Central memory CD8-positive, alpha-beta T cell (primary cell): ENCODE measurements around the gene UBFD1.
"Not testable (repeated sequence)": the region's sequence is repeated elsewhere in the genome, so short reads cannot be mapped to it uniquely, and the experiment has no call there.

Experiments used
- ATAC-seq: fragments of 150-1000 bp; cut with Tn5 transposase; replicated peaks from 2 replicates; pipeline ENCODE4 v1.10.0; 2022; ENCODE audit warnings: mild to moderate bottlenecking, moderate FRiP score, moderate number of reproducible peaks; ENCODE audit not compliant: poor library complexity, severe bottlenecking; ENCODE audit errors: extremely low read depth
- DNase-seq, 2 donors: peaks; one replicate each; pipeline ENCODE4 v3.0.0; 2021; ENCODE audit warnings: low spot score in 2 of 2
- H3K27ac Mint-ChIP-seq: one replicate; pipeline ENCODE4 v1.8.0; 2022; ENCODE audit warnings: low read depth, mild to moderate bottlenecking, moderate library complexity, mixed read lengths
- H3K27me3 Mint-ChIP-seq: one replicate; pipeline ENCODE4 v1.8.0; 2022; ENCODE audit warnings: mixed read lengths
- H3K36me3 Mint-ChIP-seq: one replicate; pipeline ENCODE4 v1.8.0; 2022; ENCODE audit warnings: mild to moderate bottlenecking, moderate library complexity, mixed read lengths; ENCODE audit not compliant: insufficient read depth
- H3K4me1 Mint-ChIP-seq: one replicate; pipeline ENCODE4 v1.8.0; 2022; ENCODE audit warnings: mixed read lengths
- H3K4me3 Mint-ChIP-seq: one replicate; pipeline ENCODE4 v1.8.0; 2022; ENCODE audit warnings: mild to moderate bottlenecking, moderate library complexity, mixed read lengths
- H3K9me3 Mint-ChIP-seq: one replicate; pipeline ENCODE4 v1.8.0; 2022; ENCODE audit warnings: mixed read lengths

Gene UBFD1

DNA sequence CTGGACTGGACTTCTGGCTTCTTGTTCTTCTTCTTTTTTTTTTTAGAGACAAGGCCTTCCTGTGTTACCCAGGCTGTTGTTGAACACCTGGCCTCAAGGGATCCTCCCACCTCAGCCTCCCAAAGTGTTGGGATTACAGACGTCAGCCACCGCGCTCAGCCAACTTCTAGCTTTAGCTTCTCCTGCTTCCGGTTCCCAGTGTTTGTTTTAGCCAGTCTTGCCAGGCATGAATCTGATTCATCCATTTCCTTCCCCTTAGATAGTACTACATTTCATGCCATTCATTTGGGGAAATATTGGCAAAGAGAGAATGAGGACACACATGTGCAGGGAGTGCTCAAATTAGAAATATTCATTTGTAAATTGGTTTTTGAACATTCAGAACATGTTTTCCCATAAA, 50.7 kb downstream of the UBFD1 start:
- Mint-ChIP-seq H3K4me3 (no peak overlapping the region), H3K36me3 (peaks cover 10% of the 10 kb centered on the region), H3K27ac (no peak overlapping the region), H3K4me1 (no peaks in the 10 kb centered on the region), H3K27me3 (no peaks in the 10 kb centered on the region), H3K9me3 (no peaks in the 10 kb centered on the region)
- no peak for DNase-seq
- no peak for ATAC-seq

DNA sequence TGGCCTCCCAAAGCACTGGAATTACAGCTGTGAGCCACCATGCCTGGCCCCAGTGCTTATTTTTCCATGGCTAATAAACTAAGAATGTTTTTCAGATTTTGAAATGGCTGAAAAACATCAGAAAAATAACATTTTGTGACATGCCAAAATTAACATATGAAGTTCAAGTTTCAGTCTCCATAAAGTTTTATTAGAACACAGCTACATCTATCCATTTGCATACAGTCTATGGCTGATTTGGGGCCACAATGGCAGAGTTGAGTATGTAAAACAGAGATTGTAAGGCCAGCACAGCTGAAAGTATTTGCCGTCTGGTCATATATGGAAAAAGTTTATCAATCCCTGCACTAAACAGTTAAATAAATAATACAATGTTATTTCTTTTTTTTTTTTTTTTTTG, 52.4 kb downstream of the UBFD1 start:
- Mint-ChIP-seq H3K36me3 (peaks cover 6% of the 10 kb centered on the region), H3K27ac (no peak overlapping the region), H3K4me1 (no peaks in the 10 kb centered on the region), H3K9me3 (no peaks in the 10 kb centered on the region), H3K4me3 (no peak overlapping the region), H3K27me3 (no peaks in the 10 kb centered on the region)
- no peak for ATAC-seq
- DNase-seq = no peak

DNA sequence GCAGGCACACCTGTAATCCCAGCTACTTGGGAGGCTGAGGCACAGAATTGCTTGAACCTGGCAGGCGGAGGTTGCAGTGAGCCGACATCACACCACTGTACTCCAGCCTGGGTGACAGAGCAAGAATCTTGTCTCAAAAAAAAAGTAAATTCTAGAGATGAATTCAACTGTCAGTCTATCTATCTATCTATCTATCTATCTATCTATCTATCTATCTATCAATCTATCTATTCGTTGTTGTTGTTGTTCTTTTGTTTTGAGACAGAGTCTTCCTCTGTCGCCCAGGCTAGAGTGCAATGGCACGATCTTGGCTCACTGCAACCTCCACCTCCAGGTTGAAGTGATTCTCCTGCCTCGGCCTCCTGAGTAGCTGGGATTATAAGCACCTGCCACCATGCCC, 53.4 kb downstream of the UBFD1 start:
- not testable (repeated sequence) for H3K27ac Mint-ChIP-seq, H3K9me3 Mint-ChIP-seq, H3K4me1 Mint-ChIP-seq, ATAC-seq, H3K36me3 Mint-ChIP-seq, H3K4me3 Mint-ChIP-seq, H3K27me3 Mint-ChIP-seq, DNase-seq

DNA sequence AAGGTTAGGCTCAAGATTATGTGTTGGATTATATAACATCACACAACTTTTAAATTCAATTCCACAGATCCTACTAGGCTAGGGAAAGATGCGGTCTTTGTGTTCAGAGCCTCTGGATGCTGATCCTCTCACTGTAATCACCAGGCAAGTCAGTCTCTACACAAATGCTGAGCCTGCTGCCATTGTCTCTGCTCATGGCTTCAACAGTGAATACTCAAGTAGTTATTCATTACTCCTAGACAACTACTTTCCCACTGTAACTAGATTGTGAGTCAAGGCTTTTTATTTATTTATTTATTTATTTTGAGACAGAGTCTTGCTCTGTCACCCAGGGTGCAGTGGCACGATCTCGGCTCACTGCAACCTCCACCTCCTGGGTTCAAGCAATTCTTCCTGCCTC, 54.4 kb downstream of the UBFD1 start:
- Mint-ChIP-seq H3K4me1 (no peaks in the 10 kb centered on the region), H3K36me3 (peaks cover 13% of the 10 kb centered on the region), H3K27me3 (no peaks in the 10 kb centered on the region), H3K27ac (no peak overlapping the region), H3K4me3 (no peak overlapping the region), H3K9me3 (no peaks in the 10 kb centered on the region)
- ATAC-seq = no peak
- no peak for DNase-seq

DNA sequence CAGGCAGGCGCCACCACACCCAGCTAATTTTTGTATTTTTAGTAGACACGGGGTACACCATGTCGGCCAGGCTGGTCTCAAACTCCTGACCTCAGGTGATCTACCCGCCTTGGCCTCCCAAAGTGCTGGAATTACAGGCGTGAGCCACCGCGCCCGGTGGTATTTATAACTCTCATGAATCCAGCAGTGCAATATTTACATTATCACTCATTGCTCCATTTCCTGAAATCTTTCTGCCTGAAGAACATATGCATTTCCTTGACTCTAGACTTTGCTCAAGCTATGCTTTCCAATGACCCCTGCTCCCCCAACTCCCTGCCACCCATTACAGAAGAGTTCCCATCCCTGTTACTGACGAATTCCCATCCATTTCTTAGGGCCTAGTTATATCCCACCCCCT, 58.3 kb downstream of the UBFD1 start:
- Mint-ChIP-seq H3K27me3 (no peaks in the 10 kb centered on the region), H3K9me3 (no peaks in the 10 kb centered on the region), H3K36me3 (peaks cover 32% of the 10 kb centered on the region), H3K4me1 (no peaks in the 10 kb centered on the region), H3K4me3 (no peak overlapping the region), H3K27ac (no peak overlapping the region)
- DNase-seq (no peak), ATAC-seq (no peak)
